Activated CD8-positive, alpha-beta memory T cell treated with anti-CD3 and anti-CD28 coated beads, Interleukin-2, amount 10 ng/mL, durations not matched to agents 7 days and 5 days (primary cell): ENCODE data around the gene AGMO. TPM values are rescaled to one million over a fixed set of nuclear protein-coding genes. Genes with fewer than 3 reads are reported as not detected.

Experiments used
- ATAC-seq: fragments of 150-1000 bp; cut with Tn5 transposase; one replicate; pipeline ENCODE4 v1.10.0; 2021; ENCODE audit warnings: moderate library complexity
- CTCF ChIA-PET: fragments of 350-600 bp; sonication (Branson Sonifier 250); formaldehyde crosslinking; loops from one replicate; lab custom pipeline; 2021; ENCODE audit warnings: antibody characterized with exemption; lab: Charles Lee
- DNase-seq: peaks from one replicate; pipeline ENCODE4 v3.0.0-alpha.2; 2020
- H3K27ac Mint-ChIP-seq: one replicate; pipeline ENCODE4 v1.8.0; 2021; ENCODE audit warnings: mild to moderate bottlenecking, mixed read lengths
- H3K27me3 Mint-ChIP-seq: one replicate; pipeline ENCODE4 v1.8.0; 2021; ENCODE audit warnings: mixed read lengths
- H3K36me3 Mint-ChIP-seq: one replicate; pipeline ENCODE4 v1.8.0; 2021; ENCODE audit warnings: mild to moderate bottlenecking, mixed read lengths
- H3K4me1 Mint-ChIP-seq: one replicate; pipeline ENCODE4 v1.8.0; 2021; ENCODE audit warnings: mixed read lengths
- H3K4me3 Mint-ChIP-seq: one replicate; pipeline ENCODE4 v1.8.0; 2021; ENCODE audit warnings: mild to moderate bottlenecking, moderate library complexity, mixed read lengths
- H3K9me3 Mint-ChIP-seq: one replicate; pipeline ENCODE4 v1.8.0; 2022; ENCODE audit warnings: low read depth, mixed read lengths
- total RNA-seq, 2 experiments: library from RNA; stranded (reverse); gene quantifications; one replicate each; pipeline ENCODE4 v1.2.3, GENCODE V29; 2021

AGMO gene
- total RNA-seq, 2 experiments from 2014 or later, result not detected

DNA sequence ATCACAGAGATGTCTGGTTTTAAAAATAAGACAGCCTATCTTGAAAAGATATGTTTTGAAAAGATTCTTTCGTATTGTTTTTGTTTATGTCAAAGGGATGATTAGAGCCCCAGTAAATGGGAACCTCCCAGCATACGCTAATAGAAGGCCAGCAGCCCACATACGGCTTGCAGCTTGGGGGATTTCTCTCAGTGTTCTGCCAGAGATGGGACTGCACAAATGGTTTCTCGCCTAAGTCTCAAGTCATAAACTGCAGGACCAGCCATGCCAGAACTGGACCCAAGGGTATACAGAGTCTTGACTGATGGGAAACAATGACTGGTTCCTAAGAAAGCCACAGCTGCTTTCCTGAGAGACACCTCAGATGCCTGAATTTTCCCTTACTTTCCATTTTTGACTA lies 352.4 kb downstream of the AGMO start:
- H3K36me3 Mint-ChIP-seq, result no peaks in the 10 kb centered on the region
- H3K4me3 Mint-ChIP-seq, result no peak overlapping the region
- H3K4me1 Mint-ChIP-seq, result no peaks in the 10 kb centered on the region
- no peak for DNase-seq
- H3K9me3 Mint-ChIP-seq, result no peaks in the 10 kb centered on the region
- no peak overlapping the region for H3K27ac Mint-ChIP-seq
- ATAC-seq, result no peak
- no peaks in the 10 kb centered on the region for H3K27me3 Mint-ChIP-seq
- CTCF ChIA-PET, result no interaction called here

DNA sequence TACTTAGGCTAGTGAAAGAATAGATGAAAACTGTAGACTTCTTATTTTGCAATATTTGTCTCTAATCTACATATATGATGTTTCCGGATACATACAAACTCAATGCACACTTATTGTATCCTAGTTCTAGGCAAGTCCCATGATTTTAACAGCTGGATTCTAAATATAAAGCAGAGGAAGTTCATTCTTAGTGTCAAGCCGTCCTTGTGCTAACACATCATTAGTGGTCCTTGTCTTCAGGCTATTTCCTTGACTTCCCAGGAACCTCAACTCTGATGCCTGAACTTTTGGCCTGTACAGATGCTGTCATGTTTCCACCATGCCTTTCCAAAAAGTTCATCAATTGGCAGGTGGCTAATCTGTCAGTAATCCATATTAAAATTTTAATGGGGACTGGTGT lies 357.4 kb downstream of the AGMO start:
- no peaks in the 10 kb centered on the region for H3K4me1 Mint-ChIP-seq
- no peaks in the 10 kb centered on the region for H3K36me3 Mint-ChIP-seq
- no peaks in the 10 kb centered on the region for H3K27me3 Mint-ChIP-seq
- DNase-seq, result no peak
- no peak overlapping the region for H3K4me3 Mint-ChIP-seq
- CTCF ChIA-PET, result no interaction called here
- no peaks in the 10 kb centered on the region for H3K9me3 Mint-ChIP-seq
- H3K27ac Mint-ChIP-seq, result no peak overlapping the region
- no peak for ATAC-seq

DNA sequence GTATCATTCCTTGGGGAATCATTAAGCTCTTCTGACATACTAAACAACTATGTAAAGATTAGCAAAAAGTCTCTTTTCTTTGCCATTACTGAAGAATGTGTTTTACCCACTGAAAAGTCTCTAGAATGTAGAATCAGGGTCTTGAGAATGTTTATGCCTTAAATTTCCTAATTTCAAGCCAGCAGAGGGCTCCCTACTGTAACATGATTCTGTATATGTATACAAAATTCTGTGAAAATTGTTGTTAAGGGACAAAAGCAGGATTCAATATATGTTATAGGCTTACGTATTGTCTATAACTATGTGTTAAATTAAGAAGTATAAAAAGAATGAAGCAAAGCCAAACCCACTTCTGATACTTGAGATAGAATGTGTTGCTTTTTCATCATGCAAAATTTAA lies 362.3 kb downstream of the AGMO start:
- no peak for DNase-seq
- H3K27ac Mint-ChIP-seq, result no peak overlapping the region
- H3K27me3 Mint-ChIP-seq, result no peaks in the 10 kb centered on the region
- H3K4me1 Mint-ChIP-seq, result no peaks in the 10 kb centered on the region
- no peaks in the 10 kb centered on the region for H3K36me3 Mint-ChIP-seq
- H3K4me3 Mint-ChIP-seq, result no peak overlapping the region
- no peaks in the 10 kb centered on the region for H3K9me3 Mint-ChIP-seq
- no peak for ATAC-seq
- CTCF ChIA-PET, result no interaction called here

DNA sequence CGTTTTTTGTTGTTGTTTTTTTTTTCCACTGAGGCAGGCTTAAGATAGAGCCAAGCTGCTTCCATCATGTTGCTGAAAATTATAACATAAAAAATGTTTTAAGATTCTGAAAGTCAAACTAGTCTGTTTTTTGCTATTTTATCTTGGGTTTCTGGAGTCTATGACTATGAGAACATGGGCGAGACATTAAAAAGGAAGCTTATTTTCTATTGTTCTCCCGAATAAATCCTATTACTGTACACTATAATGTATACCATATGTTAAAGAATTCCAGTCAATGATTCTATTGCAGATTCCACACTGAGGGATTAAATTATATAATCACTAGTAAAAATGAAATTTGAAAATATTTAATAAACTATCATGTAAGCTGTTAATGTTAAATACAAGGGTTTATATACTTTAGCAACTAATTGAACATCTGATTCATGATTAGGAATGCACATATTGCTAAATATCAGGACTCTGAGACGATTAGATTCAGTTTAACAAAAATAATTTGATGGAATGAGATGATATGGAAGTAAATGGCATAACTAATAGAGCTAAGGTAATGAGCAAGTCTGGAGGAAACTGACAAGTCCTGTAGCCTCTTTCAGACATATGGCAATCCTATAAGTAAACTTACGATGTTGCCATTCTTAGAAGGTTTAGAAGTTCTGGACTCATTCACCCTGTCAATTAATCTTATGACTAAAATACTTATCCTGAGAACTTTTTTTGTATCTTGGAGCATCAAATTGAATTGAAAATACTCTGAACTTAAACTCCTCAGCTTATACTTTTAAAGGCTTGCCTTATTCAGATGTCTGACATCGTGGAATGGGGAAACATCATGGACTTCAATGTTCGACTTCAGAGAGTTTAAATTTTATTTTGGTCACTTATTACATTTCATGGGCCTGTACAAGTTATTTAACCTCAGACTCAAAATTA lies 364.5 kb downstream of the AGMO start:
- DNase-seq, result no peak
- Mint-ChIP-seq H3K36me3 (no peaks in the 10 kb centered on the region), H3K9me3 (no peaks in the 10 kb centered on the region), H3K27ac (no peak overlapping the region), H3K4me3 (no peak overlapping the region), H3K27me3 (no peaks in the 10 kb centered on the region), H3K4me1 (no peaks in the 10 kb centered on the region)
- no peak for ATAC-seq
- CTCF ChIA-PET, result no interaction called here

DNA sequence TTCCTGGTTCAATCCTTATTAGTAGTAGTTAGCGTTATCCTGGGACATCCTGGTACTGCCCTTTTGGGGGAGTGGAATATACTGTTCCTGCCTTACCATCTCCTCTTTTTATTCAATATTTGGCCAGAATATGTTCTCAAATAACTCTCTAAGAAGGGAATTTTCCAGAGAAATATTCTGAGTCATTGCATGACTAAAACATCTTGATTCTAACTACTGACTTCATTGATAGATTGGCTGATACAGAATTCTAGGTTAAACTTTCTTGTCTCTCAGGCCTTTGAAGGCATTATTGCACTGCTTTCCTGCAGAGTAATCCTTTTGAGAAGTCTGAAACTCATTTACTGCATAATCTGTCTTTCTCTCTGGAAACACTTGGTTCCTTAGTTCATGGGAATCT lies 383.8 kb downstream of the AGMO start:
- peaks cover 3% of the 10 kb centered on the region for H3K9me3 Mint-ChIP-seq
- H3K36me3 Mint-ChIP-seq, result no peaks in the 10 kb centered on the region
- CTCF ChIA-PET, result no interaction called here
- no peaks in the 10 kb centered on the region for H3K4me1 Mint-ChIP-seq
- H3K4me3 Mint-ChIP-seq, result no peak overlapping the region
- DNase-seq, result no peak
- ATAC-seq, result no peak
- no peak overlapping the region for H3K27ac Mint-ChIP-seq
- no peaks in the 10 kb centered on the region for H3K27me3 Mint-ChIP-seq

DNA sequence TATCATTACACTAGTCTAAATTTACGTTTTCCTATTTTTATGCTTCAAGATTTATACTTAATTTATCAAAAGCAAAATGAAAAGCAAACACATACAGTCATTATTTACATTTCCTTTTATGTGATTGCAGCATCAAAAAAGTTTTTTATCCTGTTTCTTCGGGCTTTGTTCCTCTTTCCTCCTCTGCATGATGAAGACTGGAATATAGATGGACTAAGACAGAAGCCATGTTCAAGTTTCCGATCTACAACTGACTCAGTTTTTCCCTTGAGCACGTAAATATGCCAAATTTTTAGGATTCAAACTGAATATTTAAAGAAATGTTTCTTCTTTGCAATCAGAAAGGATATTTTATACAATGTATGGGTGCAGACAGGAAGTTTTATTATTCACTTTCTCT lies 385.7 kb downstream of the AGMO start:
- CTCF ChIA-PET, result no interaction called here
- H3K4me3 Mint-ChIP-seq, result no peak overlapping the region
- H3K36me3 Mint-ChIP-seq, result no peaks in the 10 kb centered on the region
- DNase-seq, result no peak
- ATAC-seq, result no peak
- H3K9me3 Mint-ChIP-seq, result peaks cover 3% of the 10 kb centered on the region
- no peak overlapping the region for H3K27ac Mint-ChIP-seq
- H3K4me1 Mint-ChIP-seq, result no peaks in the 10 kb centered on the region
- no peaks in the 10 kb centered on the region for H3K27me3 Mint-ChIP-seq

DNA sequence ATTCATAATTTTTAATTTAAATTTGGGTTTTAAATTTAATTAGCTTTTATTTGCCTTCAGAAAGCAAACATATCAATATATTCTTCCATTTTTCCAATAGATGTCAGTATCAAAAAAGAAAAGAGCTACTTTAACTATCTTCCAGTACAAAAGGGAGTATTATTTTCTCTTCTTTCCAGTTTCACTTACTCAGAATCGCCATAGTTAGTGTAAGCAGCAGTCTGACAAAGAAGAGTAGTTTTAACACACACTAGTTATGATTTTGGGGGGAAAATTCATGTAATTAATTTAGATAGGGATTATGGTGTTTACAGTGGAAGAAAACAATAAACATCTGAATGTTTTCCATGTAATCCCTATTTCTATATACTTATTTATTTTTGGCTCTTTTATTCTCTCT lies 386.7 kb downstream of the AGMO start:
- ATAC-seq, result no peak
- Mint-ChIP-seq H3K27ac (no peak overlapping the region), H3K4me1 (no peaks in the 10 kb centered on the region), H3K36me3 (no peaks in the 10 kb centered on the region), H3K4me3 (no peak overlapping the region), H3K9me3 (no peaks in the 10 kb centered on the region), H3K27me3 (no peaks in the 10 kb centered on the region)
- DNase-seq, result no peak
- CTCF ChIA-PET, result no interaction called here

DNA sequence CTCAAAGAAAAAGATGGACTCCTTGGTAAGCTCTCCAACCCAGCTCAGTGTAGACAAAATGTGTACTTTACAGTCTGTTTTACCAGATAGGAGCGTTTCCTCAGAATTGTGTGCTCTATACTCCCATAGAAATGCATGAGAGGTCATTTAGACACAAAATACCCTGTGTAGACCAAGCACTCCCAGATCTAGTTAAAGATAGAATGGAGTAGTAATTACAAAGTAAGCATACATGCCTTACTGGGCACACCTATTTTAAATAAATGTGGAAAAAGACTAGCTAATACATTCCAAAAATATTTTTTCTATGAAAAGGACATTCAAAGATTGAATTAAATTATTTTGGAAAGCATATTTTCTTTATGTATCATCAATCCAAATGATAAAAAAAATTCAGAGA lies 387.3 kb downstream of the AGMO start:
- no peak overlapping the region for H3K4me3 Mint-ChIP-seq
- CTCF ChIA-PET, result no interaction called here
- H3K36me3 Mint-ChIP-seq, result no peaks in the 10 kb centered on the region
- H3K27me3 Mint-ChIP-seq, result no peaks in the 10 kb centered on the region
- DNase-seq (no peak), ATAC-seq (no peak)
- no peaks in the 10 kb centered on the region for H3K4me1 Mint-ChIP-seq
- no peaks in the 10 kb centered on the region for H3K9me3 Mint-ChIP-seq
- H3K27ac Mint-ChIP-seq, result no peak overlapping the region

DNA sequence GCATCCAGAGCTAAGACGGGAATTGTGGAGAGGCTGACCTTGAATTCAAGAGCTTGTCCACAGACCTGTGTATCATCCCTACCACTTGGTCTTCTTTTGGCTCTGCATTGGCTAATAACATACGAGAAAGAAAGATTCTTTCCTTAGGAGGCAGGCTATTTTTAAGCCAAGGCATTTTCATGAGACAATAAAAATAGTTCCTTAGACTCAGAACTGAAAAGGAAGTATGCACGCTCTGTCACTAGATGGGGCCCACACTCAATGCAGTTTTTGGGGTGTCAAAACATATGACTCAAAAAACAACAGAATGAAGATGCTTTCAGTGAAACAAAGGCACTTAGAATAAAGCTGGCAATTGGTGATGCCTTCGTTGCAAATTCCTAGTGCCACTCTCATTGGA lies 393.3 kb downstream of the AGMO start:
- H3K9me3 Mint-ChIP-seq, result no peaks in the 10 kb centered on the region
- no peaks in the 10 kb centered on the region for H3K27me3 Mint-ChIP-seq
- no peak overlapping the region for H3K4me3 Mint-ChIP-seq
- H3K36me3 Mint-ChIP-seq, result no peaks in the 10 kb centered on the region
- ATAC-seq (no peak), DNase-seq (no peak)
- no peaks in the 10 kb centered on the region for H3K4me1 Mint-ChIP-seq
- CTCF ChIA-PET, result no interaction called here
- no peak overlapping the region for H3K27ac Mint-ChIP-seq

DNA sequence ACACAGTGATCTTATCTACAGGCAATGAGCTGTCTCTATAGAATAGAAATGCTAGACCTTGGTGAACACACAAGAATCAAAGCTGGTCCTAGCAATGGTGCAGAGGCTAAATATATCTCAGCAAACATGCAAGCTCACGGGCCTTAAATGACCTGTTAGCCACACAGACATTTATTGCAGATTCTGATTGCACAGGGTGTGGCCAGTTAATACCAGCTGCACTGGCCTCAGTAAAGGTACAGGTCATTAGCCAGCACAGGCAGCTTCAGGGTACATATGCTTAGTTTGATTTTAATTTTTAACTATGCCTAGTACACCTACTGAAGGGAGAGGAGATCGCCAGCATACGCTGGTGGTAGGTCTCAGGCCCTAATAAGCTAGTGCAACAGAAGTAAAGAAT lies 393.9 kb downstream of the AGMO start:
- CTCF ChIA-PET, result no interaction called here
- H3K4me3 Mint-ChIP-seq, result no peak overlapping the region
- DNase-seq, result no peak
- peaks cover 2% of the 10 kb centered on the region for H3K9me3 Mint-ChIP-seq
- no peaks in the 10 kb centered on the region for H3K4me1 Mint-ChIP-seq
- H3K36me3 Mint-ChIP-seq, result no peaks in the 10 kb centered on the region
- no peak overlapping the region for H3K27ac Mint-ChIP-seq
- ATAC-seq, result no peak
- H3K27me3 Mint-ChIP-seq, result no peaks in the 10 kb centered on the region

DNA sequence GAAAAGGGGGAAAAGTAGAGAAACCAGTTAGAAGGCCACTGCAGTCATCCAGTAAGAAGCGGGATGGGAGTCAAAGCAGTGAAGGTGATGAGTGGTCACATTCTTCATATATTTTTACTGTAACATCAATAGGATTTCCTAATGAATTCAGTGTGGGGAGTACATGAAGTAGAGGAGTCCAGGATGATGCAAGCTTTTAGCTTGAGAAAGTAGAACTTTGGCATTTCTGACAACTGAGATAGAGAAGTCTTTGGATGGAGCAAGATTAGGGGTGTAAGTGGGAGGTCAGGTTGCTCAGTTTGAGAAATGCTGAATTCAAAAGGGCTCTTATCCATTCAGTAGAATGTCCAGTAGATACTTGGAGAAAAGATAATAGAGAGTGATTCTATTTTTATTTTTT lies 395.2 kb downstream of the AGMO start:
- CTCF ChIA-PET, result no interaction called here
- ATAC-seq (no peak), DNase-seq (no peak)
- Mint-ChIP-seq H3K9me3 (peaks cover 2% of the 10 kb centered on the region), H3K4me1 (no peaks in the 10 kb centered on the region), H3K4me3 (no peak overlapping the region), H3K27ac (no peak overlapping the region), H3K27me3 (no peaks in the 10 kb centered on the region), H3K36me3 (no peaks in the 10 kb centered on the region)

DNA sequence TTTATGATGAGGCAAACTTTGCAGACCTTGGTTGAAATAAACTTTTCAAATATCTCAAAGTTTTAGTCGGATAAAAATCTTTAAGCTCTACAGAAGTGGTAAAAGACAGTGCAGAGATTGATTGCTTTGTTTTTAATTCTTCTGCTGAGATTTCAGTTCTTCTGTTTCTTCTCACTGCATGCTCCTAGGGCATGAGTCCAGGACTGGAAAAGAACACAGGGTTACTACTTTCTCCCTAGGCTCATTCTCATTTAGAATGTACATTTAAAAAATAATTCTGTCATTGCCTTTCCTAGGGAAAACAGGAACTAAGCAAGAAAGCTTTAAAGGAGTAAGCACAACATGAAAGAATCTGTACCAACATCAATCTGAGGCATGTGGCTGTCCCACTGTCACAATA lies 402.6 kb downstream of the AGMO start:
- no peak overlapping the region for H3K27ac Mint-ChIP-seq
- ATAC-seq, result no peak

DNA sequence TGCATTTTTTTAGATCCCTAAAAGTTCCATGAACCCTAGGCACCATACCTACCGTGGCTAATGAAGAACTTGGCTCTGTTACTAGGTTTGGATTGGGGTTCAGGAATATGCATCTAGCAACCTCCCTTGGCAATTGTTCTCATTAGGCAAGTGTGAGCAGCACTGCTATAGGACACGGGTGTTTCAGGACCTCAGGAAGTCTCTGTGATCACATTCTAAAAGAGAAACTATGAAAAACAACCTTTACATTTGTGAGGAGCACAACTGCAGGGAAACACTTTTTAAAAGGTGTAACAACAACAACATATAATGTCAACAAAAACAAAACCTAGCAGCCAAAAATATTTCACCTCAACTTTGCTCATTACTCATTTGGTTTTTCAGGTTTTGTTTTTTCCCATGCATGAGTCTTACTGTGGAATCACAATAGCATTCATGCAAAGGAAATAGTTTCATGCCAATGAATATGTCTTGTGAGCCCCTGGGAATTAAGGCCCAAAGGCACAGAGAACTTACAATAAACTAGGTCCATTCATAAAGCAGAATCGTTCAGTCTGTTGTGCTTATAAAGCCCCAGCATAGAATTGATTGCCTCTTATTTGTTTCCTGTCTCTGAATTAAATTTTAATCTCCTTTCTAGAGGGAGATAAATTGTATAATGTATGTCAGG lies 403.5 kb downstream of the AGMO start:
- Mint-ChIP-seq H3K4me1 (no peaks in the 10 kb centered on the region), H3K27ac (no peak overlapping the region), H3K9me3 (peaks cover 5% of the 10 kb centered on the region), H3K4me3 (no peak overlapping the region), H3K36me3 (no peaks in the 10 kb centered on the region), H3K27me3 (no peaks in the 10 kb centered on the region)
- ATAC-seq (no peak), DNase-seq (no peak)
- CTCF ChIA-PET, result no interaction called here

More for the DNA sequence above, 402.6 kb downstream of the AGMO start:
- Mint-ChIP-seq H3K4me3 (no peak overlapping the region), H3K36me3 (no peaks in the 10 kb centered on the region), H3K27me3 (no peaks in the 10 kb centered on the region), H3K4me1 (no peaks in the 10 kb centered on the region), H3K9me3 (peaks cover 5% of the 10 kb centered on the region)
- CTCF ChIA-PET, result no interaction called here
- DNase-seq, result no peak
